Activated naive CD4-positive, alpha-beta T cell treated with anti-CD3 and anti-CD28 coated beads, Interleukin-2, amount 50 U/mL, for 72 hours (primary cell): ENCODE data around the gene NDN. TPM values are rescaled to one million over a fixed set of nuclear protein-coding genes. Genes with fewer than 3 reads are reported as not detected.
"Not testable (repeated sequence)": the region's sequence is repeated elsewhere in the genome, so short reads cannot be mapped to it uniquely, and the experiment has no call there.

Source experiments
- ATAC-seq, 2 donors: fragments of 150-1000 bp; cut with Tn5 transposase; 2 replicates each; pipeline ENCODE4 v1.10.0; 2021; ENCODE audit warnings: mild to moderate bottlenecking in 2 of 2, moderate library complexity in 2 of 2
- DNase-seq, 2 donors: peaks; one replicate each; pipeline ENCODE4 v3.0.0; 2021 to 2022; ENCODE audit warnings: low spot score in 2 of 2
- H3K27ac Mint-ChIP-seq, 2 donors: one replicate each; pipeline ENCODE4 v1.8.0; 2022; ENCODE audit warnings: mild to moderate bottlenecking in 2 of 2, mixed read lengths in 2 of 2
- H3K36me3 Mint-ChIP-seq, 2 donors: one replicate each; pipeline ENCODE4 v1.8.0; 2022; ENCODE audit warnings: mixed read lengths in 2 of 2
- H3K9me3 Mint-ChIP-seq, 2 donors: one replicate each; pipeline ENCODE4 v1.8.0; 2022; ENCODE audit warnings: mixed read lengths in 2 of 2
- total RNA-seq, 2 donors: library from RNA; stranded (reverse); gene quantifications; one replicate each; pipeline ENCODE4 v1.2.3, GENCODE V29; 2022

The NDN gene
- 1 to 10 TPM in 1 of 2 donors, under 1 TPM in 1; 0.27 to 1.6 TPM for total RNA-seq

GRCh38 chr15:23687143-23687470, at the start of gene NDN:
Gene NDN (minus strand): TSS chr15:23687305. CDS start chr15:23687217, 88 bp downstream.
- H3K27ac Mint-ChIP-seq, result no peak within 1 kb of the TSS
- ATAC-seq (peak in 1 of 2 donors; percentile 46), DNase-seq (peak in 1 of 2 donors; percentile 8)
- H3K9me3 Mint-ChIP-seq, result peaks cover 3 to 6% of the 10 kb centered on the region in 2 donors
- H3K36me3 Mint-ChIP-seq, result no peaks in the 10 kb centered on the region

- Mint-ChIP-seq H3K9me3 (peaks cover 5 to 14% of the 10 kb centered on the region in 2 donors), H3K36me3 (no peaks in the 10 kb centered on the region), H3K27ac (no peak overlapping the region)
- no peak for DNase-seq
- no peak for ATAC-seq
Measured at GRCh38 chr15:23736033-23736673, 49.0 kb upstream of the NDN start.

- H3K36me3 Mint-ChIP-seq, result peaks cover 0 to 2% of the 10 kb centered on the region in 2 donors
- DNase-seq (no peak), ATAC-seq (no peak)
- peaks cover 5 to 14% of the 10 kb centered on the region in 2 donors for H3K9me3 Mint-ChIP-seq
- H3K27ac Mint-ChIP-seq, result no peak overlapping the region
Measured at GRCh38 chr15:23734862-23735261, 47.8 kb upstream of the NDN start.

GRCh38 chr15:23713874-23714656, 27.0 kb upstream of the NDN start:
- DNase-seq, H3K9me3 Mint-ChIP-seq, H3K27ac Mint-ChIP-seq, H3K36me3 Mint-ChIP-seq, ATAC-seq: not testable (repeated sequence)

- Mint-ChIP-seq H3K27ac (no peak overlapping the region), H3K36me3 (no peaks in the 10 kb centered on the region), H3K9me3 (peaks cover 13 to 14% of the 10 kb centered on the region in 2 donors)
- DNase-seq (no peak), ATAC-seq (no peak)
Measured at GRCh38 chr15:23708332-23708731, 21.2 kb upstream of the NDN start.

GRCh38 chr15:23695282-23695681, 8.2 kb upstream of the NDN start:
- ATAC-seq (no peak), DNase-seq (no peak)
- peaks cover 10 to 17% of the 10 kb centered on the region in 2 donors for H3K9me3 Mint-ChIP-seq
- H3K36me3 Mint-ChIP-seq, result no peaks in the 10 kb centered on the region
- no peak overlapping the region for H3K27ac Mint-ChIP-seq

- Mint-ChIP-seq H3K27ac (no peak overlapping the region), H3K36me3 (no peaks in the 10 kb centered on the region), H3K9me3 (peaks cover 10 to 17% of the 10 kb centered on the region in 2 donors)
- ATAC-seq (no peak), DNase-seq (no peak)
Measured at GRCh38 chr15:23694592-23694991, 7.5 kb upstream of the NDN start.

- Mint-ChIP-seq H3K9me3 (peaks cover 9 to 16% of the 10 kb centered on the region in 2 donors), H3K27ac (no peak overlapping the region), H3K36me3 (no peaks in the 10 kb centered on the region)
- ATAC-seq (no peak), DNase-seq (no peak)
Measured at GRCh38 chr15:23690450-23690852, 3.3 kb upstream of the NDN start.

GRCh38 chr15:23690015-23690414, 2.9 kb upstream of the NDN start:
- Mint-ChIP-seq H3K9me3 (peaks cover 6 to 12% of the 10 kb centered on the region in 2 donors), H3K36me3 (no peaks in the 10 kb centered on the region), H3K27ac (no peak overlapping the region)
- DNase-seq, result no peak
- ATAC-seq, result no peak

GRCh38 chr15:23686466-23687142, 501 bp downstream of the NDN start:
- Mint-ChIP-seq H3K27ac (no peak overlapping the region), H3K36me3 (no peaks in the 10 kb centered on the region), H3K9me3 (peaks cover 3 to 6% of the 10 kb centered on the region in 2 donors)
- DNase-seq (no peak), ATAC-seq (no peak)

GRCh38 chr15:23671481-23671880, 15.6 kb downstream of the NDN start:
- ATAC-seq (no peak), DNase-seq (no peak)
- no peaks in the 10 kb centered on the region for H3K9me3 Mint-ChIP-seq
- H3K36me3 Mint-ChIP-seq, result no peaks in the 10 kb centered on the region
- no peak overlapping the region for H3K27ac Mint-ChIP-seq

- H3K36me3 Mint-ChIP-seq, result no peaks in the 10 kb centered on the region
- H3K27ac Mint-ChIP-seq, result no peak overlapping the region
- DNase-seq (no peak), ATAC-seq (no peak)
- no peaks in the 10 kb centered on the region for H3K9me3 Mint-ChIP-seq
Measured at GRCh38 chr15:23670970-23671369, 16.1 kb downstream of the NDN start.

GRCh38 chr15:23663232-23663631, 23.9 kb downstream of the NDN start:
- DNase-seq, result no peak
- H3K9me3 Mint-ChIP-seq, result no peaks in the 10 kb centered on the region
- ATAC-seq, result no peak
- no peaks in the 10 kb centered on the region for H3K36me3 Mint-ChIP-seq
- H3K27ac Mint-ChIP-seq, result no peak overlapping the region

- ATAC-seq, result no peak
Measured at GRCh38 chr15:23648920-23649515, 38.1 kb downstream of the NDN start.

GRCh38 chr15:23647421-23648370, 39.4 kb downstream of the NDN start, which contains the start of gene MAGEL2:
Gene MAGEL2 (minus strand): TSS chr15:23647867. CDS start chr15:23647742, 125 bp downstream.
- DNase-seq, result no peak
- H3K9me3 Mint-ChIP-seq, result no peaks in the 10 kb centered on the region
- no peaks in the 10 kb centered on the region for H3K36me3 Mint-ChIP-seq
- ATAC-seq, result no peak
- H3K27ac Mint-ChIP-seq, result no peak within 1 kb of the TSS

More at GRCh38 chr15:23648920-23649515, 38.1 kb downstream of the NDN start:
- no peaks in the 10 kb centered on the region for H3K9me3 Mint-ChIP-seq
- no peaks in the 10 kb centered on the region for H3K36me3 Mint-ChIP-seq
- no peak overlapping the region for H3K27ac Mint-ChIP-seq
- peak in 1 of 2 donors; percentile 33 for DNase-seq

GRCh38 chr15:23647001-23647295, 40.2 kb downstream of the NDN start:
- Mint-ChIP-seq H3K36me3 (no peaks in the 10 kb centered on the region), H3K27ac (no peak overlapping the region)
- DNase-seq, result no peak

More at GRCh38 chr15:23647001-23647295, 40.2 kb downstream of the NDN start:
- no peaks in the 10 kb centered on the region for H3K9me3 Mint-ChIP-seq
- ATAC-seq, result no peak
